Measurements from ENCODE around the gene ENKUR. TPM values are rescaled to one million over a fixed set of nuclear protein-coding genes. Genes with fewer than 3 reads are reported as not detected.

Gene ENKUR
- total and polyA plus RNA-seq, 2 experiments from 2014 or later = 0.44 TPM; not detected in 1

- no peaks in the 10 kb centered on the region for H3K27me3 ChIP-seq (ENCODE audit: insufficient read depth)
- no peak overlapping the region for H3K27ac ChIP-seq (ENCODE audit: low read depth)
- H3K27ac Mint-ChIP-seq = no peak overlapping the region
- no peaks in the 10 kb centered on the region; the same call in 1 of the 2 replicates for H3K9me2 ChIP-seq (ENCODE audit: insufficient read depth)
- no peaks in the 10 kb centered on the region for H4K20me1 ChIP-seq (replicated peaks; ENCODE audit: insufficient read depth)
- H3F3A ChIP-seq (replicated peaks; ENCODE audit: low read depth) = no peaks in the 10 kb centered on the region
- no peaks in the 10 kb centered on the region for H3K79me2 ChIP-seq (replicated peaks; ENCODE audit: insufficient read depth)
- no peak overlapping the region for H3K4me2 ChIP-seq
- DNase-seq (ENCODE audit: low spot score) = no peak
- H3K4me1 Mint-ChIP-seq = no peaks in the 10 kb centered on the region
- no peaks in the 10 kb centered on the region; the same call in 2 of the 3 replicates for H3K36me3 Mint-ChIP-seq (ENCODE audit: low read depth)
- no peak overlapping the region for H3K4me3 Mint-ChIP-seq
- H2AFZ ChIP-seq = no peak overlapping the region
- H3K9me3 Mint-ChIP-seq = no peaks in the 10 kb centered on the region; the same call in 2 of the 3 replicates
- H3K4me3 ChIP-seq = no peak overlapping the region
- no peak for ATAC-seq
- no peaks in the 10 kb centered on the region for H3K4me1 ChIP-seq (ENCODE audit: insufficient read depth)
- H3K36me3 ChIP-seq (ENCODE audit: insufficient read depth) = no peaks in the 10 kb centered on the region
- no peak for TF ChIP-seq EZH2phosphoT487 (IDR thresholded peaks at IDR 0.05; ENCODE audit: unreplicated experiment)
- TF ChIP-seq POLR2AphosphoS5 (IDR thresholded peaks at IDR 0.05; ENCODE audit: low read depth) = no peak
- TF ChIP-seq ZNF331 (CRISPR knock-in tag; IDR thresholded peaks at IDR 0.05; ENCODE audit: low read depth) = no peak
- no peak for TF ChIP-seq ZNF114 (CRISPR knock-in tag; IDR thresholded peaks at IDR 0.05)
- no peak for TF ChIP-seq CREB1 (CRISPR knock-in tag; IDR thresholded peaks at IDR 0.05; ENCODE audit: low read depth)
- no peak for TF ChIP-seq JUNB (IDR thresholded peaks at IDR 0.05; ENCODE audit: unreplicated experiment)
- TF ChIP-seq ETS1 (IDR thresholded peaks at IDR 0.05) = no peak
- no peak for TF ChIP-seq ZNF462 (CRISPR knock-in tag; IDR thresholded peaks at IDR 0.05)
- no peak for TF ChIP-seq CTCF (conservative IDR thresholded peaks at IDR 0.05; ENCODE audit: low read depth in 2 of 2)
- TF ChIP-seq STAT1 (IDR thresholded peaks at IDR 0.05; ENCODE audit: unreplicated experiment) = no peak
- H3K27me3 Mint-ChIP-seq (ENCODE audit: insufficient read depth, low read depth, poor library complexity) = no peaks in the 10 kb centered on the region
Observed at GRCh38 chr10:25047088-25047487, 31.1 kb upstream of the ENKUR start.

Data from GM23338 (cell line).